K562 (cell line): Measurements from ENCODE around the gene KIF1A. TPM values are rescaled to one million over a fixed set of nuclear protein-coding genes. Genes with fewer than 3 reads are reported as not detected.
A peak's percentile ranks its signal among the peaks of the same experiment; 100 is the strongest.

ENCODE experiments used
- ATAC-seq: fragments of 200-7000 bp; cut with Tn5 transposase; 3 replicates; pipeline ENCODE4 v1.9.1; 2020; ENCODE audit warnings: moderate library complexity
- BruUV-seq: library from RNA; stranded (reverse); fragments of 400-500 nt; replicated peaks from 2 replicates; lab custom pipeline; 2021; lab: Mats Ljungman, UMichigan
- CTCF ChIA-PET: fragments of 300-600 bp; formaldehyde crosslinking; extraction: SDS; loops from one replicate; lab custom pipeline; 2021; ENCODE audit warnings: low intra/inter-chr PET ratio; lab: Yijun Ruan, JAX
- POLR2A ChIA-PET: fragments of 300-600, 350-650 bp; sonication (Branson Sonifier 250); formaldehyde crosslinking; extraction: SDS; loops from one replicate; lab custom pipeline; 2021; ENCODE audit warnings: antibody characterized with exemption, inconsistent platforms; lab: Yijun Ruan, JAX
- DNase-seq, 4 experiments: peaks; one replicate each; pipeline versions ENCODE4 v3.0.0 to v3.0.0-alpha.2; 2011 to 2018; ENCODE audit warnings: low spot score in 3 of 4, mixed read lengths in 3 of 4; ENCODE audit errors: extremely low read depth in 1 of 4
- FAIRE-seq: peaks from 2 replicates; lab custom pipeline; 2011; peaks lifted over from hg19 to GRCh38; lab: Jason Lieb, UNC
- H2AFZ ChIP-seq: 2 replicates; pipeline ENCODE4 v1.6.0; 2011; ENCODE audit warnings: low read depth, low read length, control low read depth, inconsistent platforms
- H3K27ac ChIP-seq: fragments of 200-600 bp; 3 replicates; pipeline ENCODE4 v1.8.0; 2011; ENCODE audit warnings: low read depth, mild to moderate bottlenecking, control low read depth, inconsistent platforms, low read length, moderate library complexity, mixed read lengths; ENCODE audit errors: extremely low read depth
- H3K27me3 ChIP-seq, 2 experiments: fragments of 300-600 bp in 1 of 2; 2 replicates in 1 of 2; 3 replicates in 1 of 2; pipeline versions ENCODE4 v1.6.0 to v1.8.0; 2011; ENCODE audit warnings: inconsistent platforms in 2 of 2, low read length in 2 of 2, mild to moderate bottlenecking in 1 of 2, mixed read lengths in 1 of 2, moderate library complexity in 1 of 2; ENCODE audit not compliant: control insufficient read depth in 2 of 2, insufficient read depth in 2 of 2
- H3K36me3 ChIP-seq: fragments of 300-600 bp; 3 replicates; pipeline ENCODE4 v1.8.0; 2011; ENCODE audit warnings: mild to moderate bottlenecking, low read length, inconsistent platforms; ENCODE audit not compliant: control insufficient read depth, insufficient read depth
- H3K4me1 ChIP-seq, 2 experiments: fragments of 200-600 bp in 1 of 2; replicated peaks in 1 of 2; 2 replicates in 1 of 2; 3 replicates in 1 of 2; pipeline versions ENCODE4 v1.5.1 to v1.8.0; 2011; ENCODE audit warnings: inconsistent platforms in 2 of 2, low read length in 2 of 2, mild to moderate bottlenecking in 1 of 2, mixed read lengths in 1 of 2, moderate library complexity in 1 of 2; ENCODE audit not compliant: control insufficient read depth in 2 of 2, insufficient read depth in 2 of 2
- H3K4me2 ChIP-seq: 2 replicates; pipeline ENCODE4 v1.6.1; 2011; ENCODE audit warnings: low read length, control low read depth, inconsistent platforms, mixed read lengths; ENCODE audit not compliant: insufficient read depth
- H3K4me3 ChIP-seq: fragments of 200-600 bp; sonication (generic), shearing (Covaris generic); 2 replicates; pipeline ENCODE4 v1.5.1; 2016; ENCODE audit warnings: control low read depth, inconsistent platforms
- H3K79me2 ChIP-seq: fragments of 200-600 bp; 3 replicates; pipeline ENCODE4 v1.8.0; 2011; ENCODE audit warnings: low read length, inconsistent platforms; ENCODE audit not compliant: control insufficient read depth, insufficient read depth
- H3K9ac ChIP-seq, 2 experiments: 2 replicates each; pipeline versions ENCODE4 v1.6.0 to v1.6.1; 2011; ENCODE audit warnings: low read depth in 2 of 2, low read length in 2 of 2, control low read depth in 1 of 2, inconsistent platforms in 1 of 2, mild to moderate bottlenecking in 1 of 2, mixed read lengths in 1 of 2; ENCODE audit not compliant: insufficient read depth in 1 of 2
- H3K9me1 ChIP-seq: one replicate; pipeline ENCODE4 v1.6.0; 2011; ENCODE audit warnings: inconsistent platforms, mild to moderate bottlenecking, low read length, moderate library complexity; ENCODE audit not compliant: control insufficient read depth, insufficient read depth
- H3K9me3 ChIP-seq: replicated peaks from 2 replicates; pipeline ENCODE4 v1.5.1; 2011; ENCODE audit warnings: low read depth, low read length, inconsistent platforms; ENCODE audit not compliant: control insufficient read depth, insufficient read depth
- H4K20me1 ChIP-seq: replicated peaks from 2 replicates; pipeline ENCODE4 v1.6.1; 2011; ENCODE audit warnings: low read length, inconsistent platforms, mixed read lengths; ENCODE audit not compliant: control insufficient read depth, insufficient read depth
- BRD4 ChIP-seq: fragments of 200-600 bp; sonication (generic); IDR thresholded peaks from 2 replicates; pipeline ENCODE4 v1.6.1; 2017; ENCODE audit warnings: inconsistent platforms
- RBBP5 ChIP-seq: fragments of 200-600 bp; sonication (generic); IDR thresholded peaks from 2 replicates; pipeline ENCODE4 v1.6.1; 2012; ENCODE audit warnings: borderline replicate concordance, mild to moderate bottlenecking, low read length, control low read depth, inconsistent platforms; ENCODE audit not compliant: insufficient read depth, poor library complexity, severe bottlenecking
- WGBS: fragments of 100-300 bp; shearing (Covaris generic); methylation state at CpG from one replicate; pipeline ENCODE4 v1.1.6; 2016; ENCODE audit warnings: low coverage, mixed read lengths; ENCODE audit not compliant: insufficient coverage; ENCODE audit errors: missing lambda C conversion rate; 5-methylcytosine and 5-hydroxymethylcytosine counted together
- in situ Hi-C: fragments of 300-500 bp; cut with MboI; formaldehyde crosslinking; loops from 4 replicates; pipeline ENCODE4 v1.15.0; 2018; ENCODE audit warnings: inconsistent platforms, mixed read lengths
- intact Hi-C: fragments of 100-400 bp; cut with micrococcal nuclease; formaldehyde crosslinking; loops from 2 replicates; pipeline ENCODE4 v1.14.2; 2022
- polyA plus RNA-seq, 8 experiments: library from polyadenylated mRNA; depleted of rRNA in 4 of 8; stranded (reverse) in 5 of 8; unstranded in 3 of 8; fragments of >200 nt; fragmentation: Nextera tagmentation in 2 of 8; fragmentation: Illumina TruSeq in 1 of 8; extraction: Ambion mirVana in 2 of 8; extraction: Trizol in 1 of 8; gene quantifications; 2 replicates each; pipeline versions ENCODE4 v1.2.1 to v1.2.3, GENCODE V29; 2011 to 2014; ENCODE audit warnings: inconsistent platforms in 1 of 8, missing spikeins in 1 of 8
- total RNA-seq, 7 experiments: library from RNA; depleted of rRNA in 6 of 7; stranded (reverse); fragments of >200 nt in 6 of 7; fragmentation: Illumina TruSeq in 2 of 7; extraction: Trizol in 2 of 7; gene quantifications; 2 replicates each; pipeline versions ENCODE4 v1.2.1 to v1.2.3, GENCODE V29; 2011 to 2021; ENCODE audit warnings: low replicate concordance in 1 of 7
- TF ChIP-seq, protein P1 (sequence below): fragments of 200-400 bp; formaldehyde crosslinking; IDR thresholded peaks from 2 replicates; pipeline ENCODE4 v1.6.1; 2017; ENCODE audit warnings: mild to moderate bottlenecking, low read depth, low read length, moderate library complexity
- TF ChIP-seq, protein P2 (sequence below): sonication (generic); formaldehyde crosslinking; IDR thresholded peaks from 2 replicates; pipeline ENCODE4 v1.9.0; 2022; ENCODE audit warnings: mild to moderate bottlenecking, missing genetic modification reagents
- TF ChIP-seq, protein P3 (sequence below): fragments of 450-650 bp; IDR thresholded peaks from 2 replicates; pipeline ENCODE4 v1.6.1; 2016; ENCODE audit warnings: mild to moderate bottlenecking, moderate library complexity

The KIF1A gene
- total and polyA plus RNA-seq, 9 of the 15 experiments (the other 6 are each of a cell fraction or from before 2014, with no cell fraction given), result 0.07 to 1.4 (median 0.45) TPM; not detected in 2

DNA sequence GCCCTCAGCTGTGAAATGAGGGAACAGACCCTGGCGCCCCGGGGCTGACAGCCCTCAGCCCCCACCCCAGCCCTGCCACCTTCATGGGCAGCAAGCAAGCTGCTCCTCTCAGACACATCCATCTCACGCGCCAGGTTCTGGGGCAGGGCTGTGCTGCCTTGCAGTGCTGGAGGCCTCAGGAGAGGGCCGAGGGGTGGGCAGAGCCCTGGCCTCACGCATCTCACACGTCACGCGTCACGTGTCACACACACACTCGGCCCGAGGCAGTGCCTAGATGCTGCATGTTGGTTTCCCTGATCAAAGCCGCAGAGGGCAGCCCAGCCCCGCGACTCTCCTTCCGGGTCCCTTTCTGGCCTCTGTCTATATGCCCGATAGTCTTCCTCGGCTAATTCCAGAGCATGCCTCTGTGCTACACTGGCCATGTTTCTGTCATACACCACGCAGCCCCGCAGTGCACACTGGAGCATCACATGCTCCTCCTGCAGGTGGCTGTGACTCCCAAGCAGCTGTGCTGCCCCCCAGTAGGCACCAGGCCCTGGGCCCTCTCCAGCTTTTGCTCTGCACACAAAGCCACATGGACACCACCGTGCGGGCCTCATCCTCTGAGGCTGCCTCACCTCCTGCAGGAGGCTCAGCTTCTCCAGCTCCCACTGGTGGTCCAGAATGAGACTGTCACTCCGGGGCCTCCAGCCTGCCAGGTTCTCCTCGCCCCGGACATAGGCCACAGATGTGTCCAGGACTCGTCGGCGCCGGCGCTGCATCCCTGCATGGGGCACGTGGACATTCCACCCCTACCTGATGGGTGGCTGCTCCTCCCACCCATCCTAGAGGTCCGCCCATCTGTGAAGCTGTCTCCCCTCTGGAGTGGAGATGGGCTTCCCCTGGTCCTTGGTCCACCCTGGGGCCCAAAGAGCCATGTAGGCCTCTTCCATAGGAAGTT, 97.0 kb downstream of the KIF1A start:
- Histone ChIP-seq H3K9ac (no peak overlapping the region), H2AFZ (no peak overlapping the region), H3K27ac (no peak overlapping the region), H4K20me1 (no peaks in the 10 kb centered on the region), H3K27me3 (peaks cover 0 to 75% of the 10 kb centered on the region in 2 experiments; a peak in 3 of 5 replicates), H3K9me1 (no peaks in the 10 kb centered on the region), H3K9me3 (no peaks in the 10 kb centered on the region), H3K4me1 (peaks cover 0 to 8% of the 10 kb centered on the region in 2 experiments; a peak in 1 of 5 replicates), H3K4me3 (no peak overlapping the region), H3K4me2 (no peak overlapping the region), H3K36me3 (no peaks in the 10 kb centered on the region), H3K79me2 (no peaks in the 10 kb centered on the region)
- DNase-seq (peak in 2 of 4 experiments; percentile 12 to 17), FAIRE-seq (no peak), ATAC-seq (peak; percentile 57)
- WGBS, result 0% methylated on average over 13 of the region's 32 CpGs
- in situ Hi-C loops (no loop called here), intact Hi-C loops (no loop called here)
- POLR2A ChIA-PET, result no interaction called here
- BruUV-seq, result no TSS peak
- CTCF ChIA-PET, result no interaction called here
- TF ChIP-seq, protein P1, sequence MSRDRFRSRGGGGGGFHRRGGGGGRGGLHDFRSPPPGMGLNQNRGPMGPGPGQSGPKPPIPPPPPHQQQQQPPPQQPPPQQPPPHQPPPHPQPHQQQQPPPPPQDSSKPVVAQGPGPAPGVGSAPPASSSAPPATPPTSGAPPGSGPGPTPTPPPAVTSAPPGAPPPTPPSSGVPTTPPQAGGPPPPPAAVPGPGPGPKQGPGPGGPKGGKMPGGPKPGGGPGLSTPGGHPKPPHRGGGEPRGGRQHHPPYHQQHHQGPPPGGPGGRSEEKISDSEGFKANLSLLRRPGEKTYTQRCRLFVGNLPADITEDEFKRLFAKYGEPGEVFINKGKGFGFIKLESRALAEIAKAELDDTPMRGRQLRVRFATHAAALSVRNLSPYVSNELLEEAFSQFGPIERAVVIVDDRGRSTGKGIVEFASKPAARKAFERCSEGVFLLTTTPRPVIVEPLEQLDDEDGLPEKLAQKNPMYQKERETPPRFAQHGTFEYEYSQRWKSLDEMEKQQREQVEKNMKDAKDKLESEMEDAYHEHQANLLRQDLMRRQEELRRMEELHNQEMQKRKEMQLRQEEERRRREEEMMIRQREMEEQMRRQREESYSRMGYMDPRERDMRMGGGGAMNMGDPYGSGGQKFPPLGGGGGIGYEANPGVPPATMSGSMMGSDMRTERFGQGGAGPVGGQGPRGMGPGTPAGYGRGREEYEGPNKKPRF, result no peak
- no peak for TF ChIP-seq RBBP5
- TF ChIP-seq BRD4, result no peak
- TF ChIP-seq, protein P2, sequence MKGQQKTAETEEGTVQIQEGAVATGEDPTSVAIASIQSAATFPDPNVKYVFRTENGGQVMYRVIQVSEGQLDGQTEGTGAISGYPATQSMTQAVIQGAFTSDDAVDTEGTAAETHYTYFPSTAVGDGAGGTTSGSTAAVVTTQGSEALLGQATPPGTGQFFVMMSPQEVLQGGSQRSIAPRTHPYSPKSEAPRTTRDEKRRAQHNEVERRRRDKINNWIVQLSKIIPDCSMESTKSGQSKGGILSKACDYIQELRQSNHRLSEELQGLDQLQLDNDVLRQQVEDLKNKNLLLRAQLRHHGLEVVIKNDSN, result peak; percentile 81
- TF ChIP-seq, protein P3, sequence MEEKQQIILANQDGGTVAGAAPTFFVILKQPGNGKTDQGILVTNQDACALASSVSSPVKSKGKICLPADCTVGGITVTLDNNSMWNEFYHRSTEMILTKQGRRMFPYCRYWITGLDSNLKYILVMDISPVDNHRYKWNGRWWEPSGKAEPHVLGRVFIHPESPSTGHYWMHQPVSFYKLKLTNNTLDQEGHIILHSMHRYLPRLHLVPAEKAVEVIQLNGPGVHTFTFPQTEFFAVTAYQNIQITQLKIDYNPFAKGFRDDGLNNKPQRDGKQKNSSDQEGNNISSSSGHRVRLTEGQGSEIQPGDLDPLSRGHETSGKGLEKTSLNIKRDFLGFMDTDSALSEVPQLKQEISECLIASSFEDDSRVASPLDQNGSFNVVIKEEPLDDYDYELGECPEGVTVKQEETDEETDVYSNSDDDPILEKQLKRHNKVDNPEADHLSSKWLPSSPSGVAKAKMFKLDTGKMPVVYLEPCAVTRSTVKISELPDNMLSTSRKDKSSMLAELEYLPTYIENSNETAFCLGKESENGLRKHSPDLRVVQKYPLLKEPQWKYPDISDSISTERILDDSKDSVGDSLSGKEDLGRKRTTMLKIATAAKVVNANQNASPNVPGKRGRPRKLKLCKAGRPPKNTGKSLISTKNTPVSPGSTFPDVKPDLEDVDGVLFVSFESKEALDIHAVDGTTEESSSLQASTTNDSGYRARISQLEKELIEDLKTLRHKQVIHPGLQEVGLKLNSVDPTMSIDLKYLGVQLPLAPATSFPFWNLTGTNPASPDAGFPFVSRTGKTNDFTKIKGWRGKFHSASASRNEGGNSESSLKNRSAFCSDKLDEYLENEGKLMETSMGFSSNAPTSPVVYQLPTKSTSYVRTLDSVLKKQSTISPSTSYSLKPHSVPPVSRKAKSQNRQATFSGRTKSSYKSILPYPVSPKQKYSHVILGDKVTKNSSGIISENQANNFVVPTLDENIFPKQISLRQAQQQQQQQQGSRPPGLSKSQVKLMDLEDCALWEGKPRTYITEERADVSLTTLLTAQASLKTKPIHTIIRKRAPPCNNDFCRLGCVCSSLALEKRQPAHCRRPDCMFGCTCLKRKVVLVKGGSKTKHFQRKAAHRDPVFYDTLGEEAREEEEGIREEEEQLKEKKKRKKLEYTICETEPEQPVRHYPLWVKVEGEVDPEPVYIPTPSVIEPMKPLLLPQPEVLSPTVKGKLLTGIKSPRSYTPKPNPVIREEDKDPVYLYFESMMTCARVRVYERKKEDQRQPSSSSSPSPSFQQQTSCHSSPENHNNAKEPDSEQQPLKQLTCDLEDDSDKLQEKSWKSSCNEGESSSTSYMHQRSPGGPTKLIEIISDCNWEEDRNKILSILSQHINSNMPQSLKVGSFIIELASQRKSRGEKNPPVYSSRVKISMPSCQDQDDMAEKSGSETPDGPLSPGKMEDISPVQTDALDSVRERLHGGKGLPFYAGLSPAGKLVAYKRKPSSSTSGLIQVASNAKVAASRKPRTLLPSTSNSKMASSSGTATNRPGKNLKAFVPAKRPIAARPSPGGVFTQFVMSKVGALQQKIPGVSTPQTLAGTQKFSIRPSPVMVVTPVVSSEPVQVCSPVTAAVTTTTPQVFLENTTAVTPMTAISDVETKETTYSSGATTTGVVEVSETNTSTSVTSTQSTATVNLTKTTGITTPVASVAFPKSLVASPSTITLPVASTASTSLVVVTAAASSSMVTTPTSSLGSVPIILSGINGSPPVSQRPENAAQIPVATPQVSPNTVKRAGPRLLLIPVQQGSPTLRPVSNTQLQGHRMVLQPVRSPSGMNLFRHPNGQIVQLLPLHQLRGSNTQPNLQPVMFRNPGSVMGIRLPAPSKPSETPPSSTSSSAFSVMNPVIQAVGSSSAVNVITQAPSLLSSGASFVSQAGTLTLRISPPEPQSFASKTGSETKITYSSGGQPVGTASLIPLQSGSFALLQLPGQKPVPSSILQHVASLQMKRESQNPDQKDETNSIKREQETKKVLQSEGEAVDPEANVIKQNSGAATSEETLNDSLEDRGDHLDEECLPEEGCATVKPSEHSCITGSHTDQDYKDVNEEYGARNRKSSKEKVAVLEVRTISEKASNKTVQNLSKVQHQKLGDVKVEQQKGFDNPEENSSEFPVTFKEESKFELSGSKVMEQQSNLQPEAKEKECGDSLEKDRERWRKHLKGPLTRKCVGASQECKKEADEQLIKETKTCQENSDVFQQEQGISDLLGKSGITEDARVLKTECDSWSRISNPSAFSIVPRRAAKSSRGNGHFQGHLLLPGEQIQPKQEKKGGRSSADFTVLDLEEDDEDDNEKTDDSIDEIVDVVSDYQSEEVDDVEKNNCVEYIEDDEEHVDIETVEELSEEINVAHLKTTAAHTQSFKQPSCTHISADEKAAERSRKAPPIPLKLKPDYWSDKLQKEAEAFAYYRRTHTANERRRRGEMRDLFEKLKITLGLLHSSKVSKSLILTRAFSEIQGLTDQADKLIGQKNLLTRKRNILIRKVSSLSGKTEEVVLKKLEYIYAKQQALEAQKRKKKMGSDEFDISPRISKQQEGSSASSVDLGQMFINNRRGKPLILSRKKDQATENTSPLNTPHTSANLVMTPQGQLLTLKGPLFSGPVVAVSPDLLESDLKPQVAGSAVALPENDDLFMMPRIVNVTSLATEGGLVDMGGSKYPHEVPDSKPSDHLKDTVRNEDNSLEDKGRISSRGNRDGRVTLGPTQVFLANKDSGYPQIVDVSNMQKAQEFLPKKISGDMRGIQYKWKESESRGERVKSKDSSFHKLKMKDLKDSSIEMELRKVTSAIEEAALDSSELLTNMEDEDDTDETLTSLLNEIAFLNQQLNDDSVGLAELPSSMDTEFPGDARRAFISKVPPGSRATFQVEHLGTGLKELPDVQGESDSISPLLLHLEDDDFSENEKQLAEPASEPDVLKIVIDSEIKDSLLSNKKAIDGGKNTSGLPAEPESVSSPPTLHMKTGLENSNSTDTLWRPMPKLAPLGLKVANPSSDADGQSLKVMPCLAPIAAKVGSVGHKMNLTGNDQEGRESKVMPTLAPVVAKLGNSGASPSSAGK, result no peak
